GM11168 (cell line): ENCODE data around the gene NEURL1B.
"Not testable (repeated sequence)": the region's sequence is repeated elsewhere in the genome, so short reads cannot be mapped to it uniquely, and the experiment has no call there.

Experiments used
- in situ Hi-C: fragments of 300-500 bp; cut with MboI; formaldehyde crosslinking; loops from one replicate; pipeline ENCODE4 v1.12.0; 2022; ENCODE audit warnings: low sequenced_read_pairs; ENCODE audit not compliant: unreplicated experiment

The NEURL1B gene

DNA sequence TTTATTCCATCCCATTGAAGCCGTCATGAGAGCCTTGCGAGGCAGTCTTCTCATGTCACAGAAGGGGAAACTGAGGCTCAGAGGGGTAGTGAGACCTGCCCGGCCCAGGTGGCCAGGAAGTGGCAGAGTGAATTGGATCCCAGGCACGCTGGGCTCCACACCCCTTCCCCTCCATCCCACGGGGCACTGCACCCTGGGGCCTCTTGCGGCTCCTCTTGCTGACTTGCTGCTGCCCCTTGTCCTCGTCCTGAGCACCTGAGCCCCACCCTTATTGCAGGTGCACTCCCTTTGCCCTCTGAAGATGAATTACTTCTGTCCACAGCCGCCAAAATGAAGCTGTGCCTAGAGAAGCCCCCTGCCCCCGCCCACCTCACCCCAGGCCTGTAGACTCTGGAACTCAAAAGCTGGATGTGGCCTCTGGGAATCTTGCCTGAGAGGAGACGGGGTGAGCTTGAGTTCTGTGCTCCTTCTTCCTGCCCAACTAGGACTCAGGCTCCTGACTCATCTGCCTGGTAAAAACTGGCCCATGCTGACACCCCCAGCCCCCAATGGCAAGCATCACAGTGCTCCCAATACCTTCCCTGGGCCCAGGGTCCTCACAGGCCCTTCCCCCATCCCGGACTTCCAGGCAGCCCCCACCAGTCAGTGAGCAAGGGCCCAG, 6.4 kb downstream of the NEURL1B start:
- in situ Hi-C loops, result no loop called here

GRCh38 chr5:172648013-172648381, 6.9 kb downstream of the NEURL1B start:
- in situ Hi-C loops, result no loop called here

DNA sequence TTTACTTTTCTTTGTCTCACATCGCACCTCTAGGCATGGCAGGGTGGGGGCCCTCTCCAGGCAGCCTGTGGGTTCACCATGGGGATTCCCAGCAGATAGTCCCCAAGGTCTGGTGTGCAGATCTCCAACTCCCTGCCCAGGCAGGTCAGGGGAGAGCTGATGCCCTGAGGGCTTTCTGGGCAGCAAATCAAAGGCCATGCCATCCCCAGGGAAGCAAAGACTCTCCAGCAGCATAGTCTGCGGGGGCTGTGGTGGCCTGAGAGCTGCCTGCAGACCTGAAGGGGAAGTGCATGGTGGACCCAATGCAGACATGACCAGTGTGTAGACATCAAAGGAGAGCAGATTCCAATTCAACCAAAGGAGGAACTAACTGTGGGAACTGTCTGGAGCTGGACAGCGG, 7.7 kb downstream of the NEURL1B start:
- in situ Hi-C loops, result no loop called here

GRCh38 chr5:172656496-172656895, 15.4 kb downstream of the NEURL1B start:
- in situ Hi-C loops, result not testable (repeated sequence)

DNA sequence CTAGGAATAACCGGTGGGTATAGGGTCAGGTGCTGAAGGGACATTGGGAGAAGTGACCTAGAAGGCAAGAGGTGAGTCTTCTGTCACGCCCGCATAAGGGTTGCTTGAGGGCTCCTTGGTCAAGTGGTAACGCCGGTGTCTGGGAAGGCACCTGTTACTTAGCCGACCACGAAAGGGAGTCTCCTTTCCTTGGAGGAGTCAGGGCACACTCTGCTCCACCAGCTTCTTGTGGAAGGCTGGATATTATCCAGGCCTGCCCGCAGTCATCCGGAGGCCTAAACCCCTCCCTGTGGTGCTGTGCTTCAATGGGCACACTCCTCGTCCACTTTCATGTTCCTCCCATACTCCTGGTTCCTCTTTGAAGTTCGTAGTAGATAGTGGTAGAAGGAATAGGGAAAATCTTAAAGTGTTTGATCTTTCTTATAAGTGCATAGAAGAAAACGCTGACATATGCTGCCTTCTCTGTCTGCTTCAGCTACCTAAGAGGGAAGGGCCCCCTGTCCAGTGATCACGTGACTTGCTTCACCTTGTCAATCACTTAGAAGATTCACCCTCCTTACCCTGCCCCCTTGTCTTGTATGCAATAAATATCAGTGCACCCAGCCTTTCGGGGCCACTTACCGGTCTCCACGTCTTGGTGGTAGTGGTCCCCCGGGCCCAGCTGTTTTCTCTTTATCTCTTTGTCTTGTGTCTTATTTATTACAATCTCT, 16.6 kb downstream of the NEURL1B start:
- in situ Hi-C loops, result not testable (repeated sequence)

- in situ Hi-C loops, result no loop called here
These were observed 17.3 kb downstream of the NEURL1B start for GRCh38 chr5:172658391-172658790.

DNA sequence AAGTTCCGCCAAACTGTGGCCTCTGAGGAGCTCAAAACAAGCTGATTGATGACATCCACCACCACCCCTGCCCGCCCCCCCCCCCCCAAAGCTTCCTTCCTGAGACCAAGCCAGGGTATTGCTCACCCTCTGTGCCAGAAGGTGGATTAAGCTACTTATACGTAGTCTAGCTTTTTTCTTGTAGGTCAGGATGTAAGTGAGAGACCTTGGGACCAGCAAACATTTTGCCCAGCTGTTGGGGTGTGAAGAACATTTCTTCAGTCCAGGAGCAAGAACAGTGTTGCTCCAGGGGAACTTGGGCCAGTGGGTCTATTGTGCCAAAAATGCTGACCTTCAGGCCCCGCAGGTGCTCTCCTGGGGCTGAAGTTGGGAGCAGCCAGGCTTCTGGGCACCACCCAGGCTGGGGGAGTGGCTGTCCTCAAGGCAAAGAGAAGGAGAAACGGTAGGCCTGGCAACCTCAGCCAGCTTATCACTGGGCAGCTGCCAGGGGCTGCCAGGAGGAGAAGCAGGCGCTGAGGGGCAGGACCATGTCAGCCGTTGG, 18.0 kb downstream of the NEURL1B start:
- in situ Hi-C loops, result no loop called here

DNA sequence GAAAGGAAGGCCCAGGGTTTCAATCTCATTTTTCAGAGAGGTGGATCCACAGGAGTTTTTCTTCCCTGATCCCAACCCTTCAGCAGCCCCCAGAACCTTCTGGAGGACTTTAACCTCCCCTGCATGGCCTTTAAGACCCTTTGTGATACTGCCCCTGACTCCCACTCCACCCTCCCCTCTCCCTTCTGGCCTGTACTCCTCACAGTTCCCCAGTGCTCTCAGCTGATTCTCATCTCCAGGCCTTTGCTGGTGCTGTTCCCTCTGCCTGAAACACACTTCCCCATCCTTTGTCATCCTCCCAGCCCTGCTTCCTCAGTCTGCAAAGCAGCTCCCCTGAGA, 18.5 kb downstream of the NEURL1B start:
- in situ Hi-C loops, result no loop called here

GRCh38 chr5:172659909-172660628, 19.0 kb downstream of the NEURL1B start:
- in situ Hi-C loops, result no loop called here

- in situ Hi-C loops, result no loop called here
These were observed 19.9 kb downstream of the NEURL1B start for GRCh38 chr5:172660974-172661373.

DNA sequence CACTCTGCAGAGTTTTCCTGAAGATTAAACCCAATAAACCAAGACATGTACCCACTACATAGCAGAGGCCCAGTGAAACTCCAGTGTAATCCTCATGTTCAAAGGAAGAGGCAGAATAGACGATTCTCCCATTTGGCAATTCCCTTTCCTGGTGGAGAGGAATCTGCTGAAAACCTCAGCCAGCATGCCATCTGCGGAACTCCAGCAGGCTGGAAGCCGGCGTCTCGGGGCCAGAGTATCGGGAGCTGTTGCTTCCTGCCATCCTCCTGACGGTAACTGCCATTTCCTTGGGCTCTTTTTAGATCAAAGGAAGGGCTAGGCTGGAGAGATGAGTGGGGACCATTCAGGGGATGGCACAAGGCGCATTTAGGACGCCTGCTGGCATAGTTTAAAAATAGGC, 20.5 kb downstream of the NEURL1B start:
- in situ Hi-C loops, result no loop called here

GRCh38 chr5:172662596-172662995, 21.5 kb downstream of the NEURL1B start:
- in situ Hi-C loops, result no loop called here

GRCh38 chr5:172664018-172664417, 23.0 kb downstream of the NEURL1B start:
- in situ Hi-C loops, result no loop called here

DNA sequence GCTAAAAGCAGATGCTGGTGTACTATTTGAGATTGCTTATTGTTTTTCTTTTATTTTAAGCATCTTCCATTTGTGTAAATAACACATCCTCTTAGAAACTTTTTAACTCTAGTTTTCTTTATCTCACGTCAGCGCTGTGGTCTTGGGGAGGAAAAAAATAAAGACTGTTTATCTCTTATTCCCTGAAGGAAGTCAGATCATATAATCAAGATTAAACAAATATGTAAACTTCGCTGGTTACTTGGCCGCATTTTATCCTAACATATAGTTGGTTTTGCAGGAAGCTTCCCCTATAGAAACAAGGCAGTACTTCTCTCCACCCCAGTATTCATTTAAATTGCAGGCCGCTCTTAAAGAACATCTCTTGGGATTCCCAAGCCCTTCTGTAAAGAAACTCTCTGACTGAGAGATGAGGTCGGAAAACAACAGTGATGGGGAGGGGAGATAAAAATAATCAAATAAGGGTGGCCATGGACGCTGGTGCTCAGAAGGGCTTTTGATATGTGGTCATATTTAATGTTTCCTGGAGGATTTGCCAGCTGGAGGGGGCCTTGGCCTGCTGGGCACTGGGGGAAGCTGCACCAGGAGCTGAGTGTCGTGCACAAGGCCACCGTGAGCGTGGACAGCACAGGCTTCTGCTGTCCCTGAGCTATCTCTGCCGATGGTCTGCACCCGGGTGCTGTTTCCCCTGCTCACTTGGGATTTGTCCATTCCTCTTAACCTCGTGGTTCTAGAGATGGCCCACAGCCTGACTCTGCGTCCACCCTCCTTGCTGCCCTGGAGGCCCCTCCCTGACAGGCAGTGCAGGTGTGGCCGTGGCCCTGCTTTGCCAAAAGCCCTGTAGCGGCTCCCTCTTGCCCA, 23.8 kb downstream of the NEURL1B start:
- in situ Hi-C loops, result no loop called here

GRCh38 chr5:172666251-172666650, 25.2 kb downstream of the NEURL1B start:
- in situ Hi-C loops, result no loop called here

DNA sequence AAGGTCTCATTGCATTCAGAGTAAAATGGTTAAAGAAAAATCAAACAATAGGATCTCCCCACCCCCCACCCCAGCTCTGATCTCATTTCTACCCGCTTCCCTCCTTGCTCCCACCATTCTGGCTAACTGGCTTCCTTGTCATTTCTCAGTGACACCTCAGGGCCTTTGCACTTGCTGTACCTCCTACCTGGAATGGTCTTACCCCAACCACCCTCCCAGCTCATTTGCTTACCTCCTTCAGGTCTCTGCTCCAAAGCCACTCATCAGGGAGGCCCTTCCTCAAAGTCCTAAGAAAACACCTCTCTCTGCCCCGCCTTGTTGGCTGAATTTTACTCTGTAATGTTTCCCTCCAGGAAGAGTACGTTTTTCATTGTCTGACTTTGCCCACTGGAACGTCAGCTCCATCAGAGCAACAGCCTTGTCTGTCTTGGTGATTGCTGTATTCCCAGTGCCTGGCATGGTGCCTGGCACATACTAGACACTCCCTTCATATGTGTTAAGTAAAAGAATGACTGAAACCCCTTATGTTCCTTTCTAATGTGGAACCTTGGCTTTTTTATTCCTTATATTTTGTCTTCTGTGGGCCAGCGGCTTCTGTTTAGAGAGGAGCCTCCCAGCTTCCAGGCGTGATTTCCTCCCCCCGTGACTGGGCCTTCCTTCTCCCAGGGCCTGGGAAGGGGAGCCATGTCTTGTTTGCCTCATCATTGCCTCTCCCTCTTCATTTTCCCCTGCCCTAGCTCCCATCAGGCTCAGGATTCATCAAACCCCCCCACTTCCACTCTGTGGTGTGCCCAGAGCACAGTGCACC, 26.9 kb downstream of the NEURL1B start:
- in situ Hi-C loops, result no loop called here

- in situ Hi-C loops, result no loop called here
These were observed 27.6 kb downstream of the NEURL1B start for GRCh38 chr5:172668594-172669071.

- in situ Hi-C loops, result no loop called here
These were observed 28.4 kb downstream of the NEURL1B start for GRCh38 chr5:172669386-172670004.

DNA sequence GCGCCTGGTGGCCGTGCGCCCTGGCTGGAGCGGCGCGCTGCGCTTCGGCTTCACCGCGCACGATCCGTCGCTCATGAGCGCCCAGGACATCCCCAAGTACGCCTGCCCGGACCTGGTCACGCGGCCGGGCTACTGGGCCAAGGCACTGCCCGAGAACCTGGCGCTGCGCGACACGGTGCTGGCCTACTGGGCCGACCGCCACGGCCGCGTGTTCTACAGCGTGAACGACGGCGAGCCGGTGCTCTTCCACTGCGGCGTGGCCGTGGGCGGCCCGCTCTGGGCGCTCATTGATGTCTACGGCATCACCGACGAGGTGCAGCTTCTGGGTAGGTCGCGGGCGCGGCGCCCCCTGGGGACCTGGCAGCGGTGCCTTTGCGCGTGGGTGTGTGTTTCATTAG, 28.9 kb downstream of the NEURL1B start:
- in situ Hi-C loops, result no loop called here
